Measurements from ENCODE around the gene CRLF2. TPM values are rescaled to one million over a fixed set of nuclear protein-coding genes. Genes with fewer than 3 reads are reported as not detected.

The CRLF2 gene
- total and polyA plus RNA-seq, 12 donors, result not detected

DNA sequence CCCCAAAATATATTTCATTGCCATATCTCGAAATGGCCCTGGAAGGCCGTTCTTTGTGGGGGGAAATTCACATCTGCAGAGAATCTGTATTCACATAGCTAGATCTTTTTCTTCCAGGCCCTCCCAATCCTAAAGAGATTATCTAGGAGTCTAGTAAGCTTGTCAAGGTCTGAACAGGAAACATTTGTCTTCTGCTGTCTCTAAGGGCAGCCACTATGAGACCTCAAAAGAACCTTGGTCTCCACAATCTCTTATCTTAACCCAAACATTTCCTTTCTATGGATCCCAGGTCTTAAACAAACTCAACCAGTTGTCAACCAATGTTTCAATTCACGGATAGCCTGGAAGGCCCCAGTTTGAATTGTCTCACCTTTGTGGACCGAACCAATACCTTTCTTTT lies 45.0 kb downstream of the CRLF2 start:
- H3K9me3 ChIP-seq (replicated peaks in 1 of 3), result no peaks in the 10 kb centered on the region
- 33 to 49% (median 37%) methylated on average over 4 of the region's 4 CpGs for WGBS, 4 donors
- H3K27ac ChIP-seq, result no peak overlapping the region
- peak in 1 of 7 donors; percentile 36 for DNase-seq
- H3K4me1 ChIP-seq (replicated peaks in 1 of 2), result no peaks in the 10 kb centered on the region
- intact Hi-C loops (cut with DNase I), result no loop called here
- H3K4me3 ChIP-seq, result no peak overlapping the region
- H3K27me3 ChIP-seq, result no peaks in the 10 kb centered on the region
- no peaks in the 10 kb centered on the region for H3K36me3 ChIP-seq (replicated peaks in 1 of 2)
- no peak for TF ChIP-seq POLR2A (IDR thresholded peaks at IDR 0.05)
- TF ChIP-seq, protein P1, sequence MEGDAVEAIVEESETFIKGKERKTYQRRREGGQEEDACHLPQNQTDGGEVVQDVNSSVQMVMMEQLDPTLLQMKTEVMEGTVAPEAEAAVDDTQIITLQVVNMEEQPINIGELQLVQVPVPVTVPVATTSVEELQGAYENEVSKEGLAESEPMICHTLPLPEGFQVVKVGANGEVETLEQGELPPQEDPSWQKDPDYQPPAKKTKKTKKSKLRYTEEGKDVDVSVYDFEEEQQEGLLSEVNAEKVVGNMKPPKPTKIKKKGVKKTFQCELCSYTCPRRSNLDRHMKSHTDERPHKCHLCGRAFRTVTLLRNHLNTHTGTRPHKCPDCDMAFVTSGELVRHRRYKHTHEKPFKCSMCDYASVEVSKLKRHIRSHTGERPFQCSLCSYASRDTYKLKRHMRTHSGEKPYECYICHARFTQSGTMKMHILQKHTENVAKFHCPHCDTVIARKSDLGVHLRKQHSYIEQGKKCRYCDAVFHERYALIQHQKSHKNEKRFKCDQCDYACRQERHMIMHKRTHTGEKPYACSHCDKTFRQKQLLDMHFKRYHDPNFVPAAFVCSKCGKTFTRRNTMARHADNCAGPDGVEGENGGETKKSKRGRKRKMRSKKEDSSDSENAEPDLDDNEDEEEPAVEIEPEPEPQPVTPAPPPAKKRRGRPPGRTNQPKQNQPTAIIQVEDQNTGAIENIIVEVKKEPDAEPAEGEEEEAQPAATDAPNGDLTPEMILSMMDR (IDR thresholded peaks at IDR 0.05), result no peak

- intact Hi-C loops (cut with DNase I), result no loop called here
- no peak for TF ChIP-seq POLR2A (IDR thresholded peaks at IDR 0.05)
- TF ChIP-seq, protein P1 (IDR thresholded peaks at IDR 0.05), result no peak
- Histone ChIP-seq H3K4me3 (no peak overlapping the region), H3K27me3 (no peaks in the 10 kb centered on the region), H3K36me3 (replicated peaks in 1 of 2) (no peaks in the 10 kb centered on the region), H3K9me3 (replicated peaks in 1 of 3) (no peaks in the 10 kb centered on the region), H3K27ac (no peak overlapping the region), H3K4me1 (replicated peaks in 1 of 2) (no peaks in the 10 kb centered on the region)
- 13 to 19% (median 16%) methylated on average over 12 of the region's 12 CpGs for WGBS, 4 donors
- peak in 3 of 7 donors; percentile 10 to 65 (median 26) for DNase-seq
These were observed 46.8 kb downstream of the CRLF2 start for GRCh38 chrX:1165535-1166196.

DNA sequence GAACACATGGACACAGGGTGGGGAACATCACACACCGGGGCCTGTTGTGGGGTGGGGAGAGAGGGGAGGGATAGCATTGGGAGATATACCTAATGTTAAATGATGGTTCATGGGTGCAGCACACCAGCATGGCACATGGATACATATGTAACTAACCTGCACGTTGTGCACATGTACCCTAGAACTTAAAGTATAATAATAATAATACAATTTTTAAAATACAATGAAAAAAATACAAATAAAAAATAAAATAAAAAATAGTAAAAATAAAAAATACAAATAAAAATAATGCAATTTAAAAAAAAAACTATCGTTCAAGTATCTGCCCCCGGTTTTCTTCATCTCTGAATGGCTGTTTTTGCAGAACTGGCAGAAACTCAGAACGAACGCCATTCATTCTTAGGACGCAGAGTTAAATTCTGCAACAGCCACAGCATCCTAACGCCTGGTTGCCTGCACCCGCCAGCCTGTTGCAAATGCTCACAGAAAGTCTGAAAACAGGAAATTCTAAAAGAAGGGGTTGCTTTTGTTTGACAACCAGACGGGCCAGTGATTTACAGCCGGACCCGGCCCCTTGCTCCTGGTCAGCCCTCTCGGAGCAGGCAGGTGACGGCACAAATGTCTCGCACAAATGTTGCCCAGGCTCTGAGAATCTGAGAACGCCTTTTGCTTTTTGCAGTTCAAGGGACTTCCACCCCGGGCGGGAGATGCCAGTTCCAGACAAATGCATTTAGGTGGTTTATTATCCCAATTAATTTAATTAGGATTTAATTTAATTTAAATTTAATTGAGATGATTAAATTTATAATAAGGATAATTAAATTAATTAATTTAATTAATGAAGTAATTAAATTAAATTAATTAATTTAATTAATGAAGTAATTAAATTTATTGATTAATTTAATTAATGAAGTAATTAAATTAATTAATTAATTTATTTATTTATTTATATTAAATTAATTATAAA lies 47.8 kb downstream of the CRLF2 start:
- no peaks in the 10 kb centered on the region for H3K9me3 ChIP-seq (replicated peaks in 1 of 3)
- H3K4me1 ChIP-seq (replicated peaks in 1 of 2), result no peaks in the 10 kb centered on the region
- no peak overlapping the region for H3K4me3 ChIP-seq
- WGBS, 4 donors, result 17 to 25% (median 21%) methylated on average over 17 to 18 of the region's 18 CpGs
- H3K36me3 ChIP-seq (replicated peaks in 1 of 2), result no peaks in the 10 kb centered on the region
- TF ChIP-seq, protein P1 (IDR thresholded peaks at IDR 0.05), result no peak
- no peak for TF ChIP-seq POLR2A (IDR thresholded peaks at IDR 0.05)
- H3K27me3 ChIP-seq, result no peaks in the 10 kb centered on the region
- intact Hi-C loops (cut with DNase I), result no loop called here
- no peak overlapping the region for H3K27ac ChIP-seq
- DNase-seq, result peak; percentile 18 to 73 (median 29)

DNA sequence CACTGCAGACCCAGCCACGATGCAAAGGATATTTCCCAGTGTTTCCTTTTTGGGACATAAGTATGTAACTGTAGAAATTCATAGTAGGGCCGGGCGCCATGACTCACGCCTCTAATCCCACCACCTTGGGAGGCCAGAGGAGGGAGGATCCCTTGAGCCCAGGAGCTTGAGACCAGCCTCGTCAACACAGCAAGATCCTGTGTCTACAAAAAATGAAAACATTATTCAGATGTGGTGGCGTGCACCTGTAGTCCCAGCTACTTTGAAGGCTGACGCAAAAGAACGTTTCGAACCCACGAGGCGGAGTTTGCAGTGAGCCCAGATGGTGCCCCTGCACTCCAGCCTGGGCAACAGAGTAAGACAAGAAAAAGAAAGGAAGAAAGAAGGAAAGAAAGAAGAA lies 49.2 kb downstream of the CRLF2 start:
- H3K36me3 ChIP-seq (replicated peaks in 1 of 2), result no peaks in the 10 kb centered on the region
- no peak overlapping the region for H3K27ac ChIP-seq
- H3K4me3 ChIP-seq, result no peak overlapping the region
- DNase-seq, result peak in 1 of 7 donors; percentile 49
- H3K9me3 ChIP-seq (replicated peaks in 1 of 3), result no peaks in the 10 kb centered on the region
- H3K4me1 ChIP-seq (replicated peaks in 1 of 2), result no peaks in the 10 kb centered on the region
- 72 to 81% (median 79%) methylated on average over 10 to 11 of the region's 11 CpGs for WGBS, 4 donors
- TF ChIP-seq, protein P1 (IDR thresholded peaks at IDR 0.05), result no peak
- no peak for TF ChIP-seq POLR2A (IDR thresholded peaks at IDR 0.05)
- H3K27me3 ChIP-seq, result no peaks in the 10 kb centered on the region
- intact Hi-C loops (cut with DNase I), result no loop called here
